SU-DHL-6 (cell line): ENCODE measurements around the gene RNU6-1.

Source experiments
- H2AFZ ChIP-seq: fragments of 200-600 bp; sonication (generic); 2 replicates; pipeline ENCODE4 v1.6.1; 2014; ENCODE audit warnings: low read depth, mild to moderate bottlenecking, moderate library complexity, mixed read lengths, antibody characterized with exemption, low read length; ENCODE audit not compliant: severe bottlenecking
- H3F3A ChIP-seq: fragments of 200-600 bp; shearing (Covaris generic); 2 replicates; pipeline ENCODE4 v1.6.0; 2016; ENCODE audit warnings: antibody characterized with exemption, mild to moderate bottlenecking; ENCODE audit not compliant: insufficient read depth
- H3K27ac ChIP-seq: fragments of 200-600 bp; sonication (generic); 2 replicates; pipeline ENCODE4 v1.5.1; 2016; ENCODE audit warnings: low read depth, mild to moderate bottlenecking, low read length, moderate library complexity, mixed read lengths
- H3K27me3 ChIP-seq: fragments of 200-600 bp; sonication (generic), shearing (Covaris generic); 2 replicates; pipeline ENCODE4 v1.6.0; 2014; ENCODE audit warnings: mild to moderate bottlenecking, low read length
- H3K36me3 ChIP-seq: fragments of 200-600 bp; sonication (generic); 2 replicates; pipeline ENCODE4 v1.6.1; 2014; ENCODE audit warnings: mild to moderate bottlenecking, low read length, mixed read lengths
- H3K4me2 ChIP-seq: fragments of 300-600, 200-600 bp; shearing (Covaris generic), sonication (generic); 2 replicates; pipeline ENCODE4 v1.6.0; 2014; ENCODE audit warnings: low read length, low read depth, mild to moderate bottlenecking; ENCODE audit not compliant: poor library complexity, severe bottlenecking
- H3K4me3 ChIP-seq: fragments of 200-600 bp; sonication (generic); 2 replicates; pipeline ENCODE4 v1.5.1; 2014; ENCODE audit warnings: antibody characterized with exemption, low read length, mild to moderate bottlenecking, mixed read lengths; ENCODE audit not compliant: insufficient read depth, poor library complexity, severe bottlenecking
- H3K79me2 ChIP-seq: fragments of 200-600 bp; sonication (generic); 2 replicates; pipeline ENCODE4 v1.6.1; 2014; ENCODE audit warnings: mild to moderate bottlenecking, low read length, moderate library complexity; ENCODE audit not compliant: insufficient read depth
- H3K9ac ChIP-seq: fragments of 200-600 bp; sonication (generic); 2 replicates; pipeline ENCODE4 v1.7.0; 2014; ENCODE audit warnings: mild to moderate bottlenecking, low read length
- H3K9me2 ChIP-seq: fragments of 200-600 bp; sonication (generic); replicated peaks from 2 replicates; pipeline ENCODE4 v1.6.1; 2014; ENCODE audit warnings: low read length; ENCODE audit not compliant: insufficient read depth
- H3K9me3 ChIP-seq: fragments of 200-600 bp; sonication (generic); 2 replicates; pipeline ENCODE4 v1.6.1; 2014; ENCODE audit warnings: low read length, mixed read lengths; ENCODE audit not compliant: insufficient read depth
- H4K20me1 ChIP-seq: fragments of 200-600 bp; sonication (generic); 2 replicates; pipeline ENCODE4 v1.6.1; 2014; ENCODE audit warnings: low read depth, mild to moderate bottlenecking, antibody characterized with exemption, low read length, moderate library complexity, mixed read lengths
- EZH2phosphoT487 ChIP-seq: fragments of 200-600 bp; sonication (generic), shearing (Covaris generic); conservative IDR thresholded peaks from 2 replicates; pipeline ENCODE4 v1.6.1; 2018; ENCODE audit warnings: mild to moderate bottlenecking, antibody characterized with exemption, low read length, moderate library complexity, mixed read lengths
- TF ChIP-seq, protein P1 (sequence below): fragments of 200-600 bp; sonication (generic); IDR thresholded peaks from one replicate; pipeline ENCODE4 v1.5.1; 2017; ENCODE audit warnings: antibody characterized with exemption, mild to moderate bottlenecking, low read length, moderate library complexity; ENCODE audit not compliant: insufficient read depth, poor library complexity, severe bottlenecking

Gene RNU6-1

DNA sequence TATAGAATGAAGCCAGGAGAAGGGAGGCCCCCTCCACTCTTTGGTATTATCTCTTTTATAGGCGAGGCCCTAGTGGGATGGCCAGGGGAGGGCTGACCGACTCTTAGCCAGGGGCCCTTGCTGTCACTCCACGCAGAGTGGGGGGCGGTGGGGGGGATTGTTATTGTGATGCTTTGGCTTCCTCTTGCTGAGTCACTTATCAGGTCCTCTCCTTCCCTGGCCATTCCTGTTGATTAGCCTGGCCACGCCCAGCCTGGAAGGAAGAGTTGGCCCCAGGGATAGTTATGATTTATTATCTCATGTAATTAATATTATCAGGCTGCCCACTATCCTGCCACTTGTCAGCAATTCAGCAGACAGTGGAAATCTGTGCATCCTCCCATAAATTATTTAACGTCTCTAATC lies 40.0 kb downstream of the RNU6-1 start:
- Histone ChIP-seq H3K4me2 (no peak overlapping the region), H3K9me3 (0 out of 2 replicates have a peak, but pooled peaks cover 7% of the 10 kb centered on the region), H3K79me2 (no peaks in the 10 kb centered on the region), H3F3A (no peaks in the 10 kb centered on the region), H3K27ac (no peak overlapping the region), H2AFZ (no peak overlapping the region), H3K4me3 (no peak overlapping the region), H3K9me2 (no peaks in the 10 kb centered on the region), H3K27me3 (no peaks in the 10 kb centered on the region), H3K36me3 (peaks cover 7% of the 10 kb centered on the region; the same call in 1 of the 2 replicates), H3K9ac (no peak overlapping the region), H4K20me1 (no peaks in the 10 kb centered on the region)
- TF ChIP-seq EZH2phosphoT487 = no peak
- TF ChIP-seq, protein P1, sequence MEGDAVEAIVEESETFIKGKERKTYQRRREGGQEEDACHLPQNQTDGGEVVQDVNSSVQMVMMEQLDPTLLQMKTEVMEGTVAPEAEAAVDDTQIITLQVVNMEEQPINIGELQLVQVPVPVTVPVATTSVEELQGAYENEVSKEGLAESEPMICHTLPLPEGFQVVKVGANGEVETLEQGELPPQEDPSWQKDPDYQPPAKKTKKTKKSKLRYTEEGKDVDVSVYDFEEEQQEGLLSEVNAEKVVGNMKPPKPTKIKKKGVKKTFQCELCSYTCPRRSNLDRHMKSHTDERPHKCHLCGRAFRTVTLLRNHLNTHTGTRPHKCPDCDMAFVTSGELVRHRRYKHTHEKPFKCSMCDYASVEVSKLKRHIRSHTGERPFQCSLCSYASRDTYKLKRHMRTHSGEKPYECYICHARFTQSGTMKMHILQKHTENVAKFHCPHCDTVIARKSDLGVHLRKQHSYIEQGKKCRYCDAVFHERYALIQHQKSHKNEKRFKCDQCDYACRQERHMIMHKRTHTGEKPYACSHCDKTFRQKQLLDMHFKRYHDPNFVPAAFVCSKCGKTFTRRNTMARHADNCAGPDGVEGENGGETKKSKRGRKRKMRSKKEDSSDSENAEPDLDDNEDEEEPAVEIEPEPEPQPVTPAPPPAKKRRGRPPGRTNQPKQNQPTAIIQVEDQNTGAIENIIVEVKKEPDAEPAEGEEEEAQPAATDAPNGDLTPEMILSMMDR = no peak

- Histone ChIP-seq H3K9me2 (no peaks in the 10 kb centered on the region), H3K27ac (no peak overlapping the region), H3F3A (no peaks in the 10 kb centered on the region), H3K36me3 (peaks cover 7% of the 10 kb centered on the region; the same call in 1 of the 2 replicates), H3K9ac (no peak overlapping the region), H4K20me1 (no peaks in the 10 kb centered on the region), H3K27me3 (no peaks in the 10 kb centered on the region), H3K79me2 (no peaks in the 10 kb centered on the region), H3K4me2 (no peak overlapping the region), H3K4me3 (no peak overlapping the region), H3K9me3 (0 out of 2 replicates have a peak, but pooled peaks cover 7% of the 10 kb centered on the region), H2AFZ (no peak overlapping the region)
- no peak for TF ChIP-seq EZH2phosphoT487
- TF ChIP-seq, protein P1 = no peak
Observed at GRCh38 chr15:67796196-67797127, 43.4 kb downstream of the RNU6-1 start.

- H3F3A ChIP-seq = no peaks in the 10 kb centered on the region
- H3K36me3 ChIP-seq = peaks cover 7% of the 10 kb centered on the region; the same call in 1 of the 2 replicates
- no peak overlapping the region for H3K4me3 ChIP-seq
- no peaks in the 10 kb centered on the region for H3K79me2 ChIP-seq
- H3K27me3 ChIP-seq = no peaks in the 10 kb centered on the region
- no peak overlapping the region for H3K4me2 ChIP-seq
- H3K9me2 ChIP-seq = no peaks in the 10 kb centered on the region
- no peaks in the 10 kb centered on the region for H4K20me1 ChIP-seq
- H2AFZ ChIP-seq = no peak overlapping the region
- no peak overlapping the region for H3K27ac ChIP-seq
- no peak overlapping the region for H3K9ac ChIP-seq
- 0 out of 2 replicates have a peak, but pooled peaks cover 7% of the 10 kb centered on the region for H3K9me3 ChIP-seq
- TF ChIP-seq, protein P1 = no peak
- no peak for TF ChIP-seq EZH2phosphoT487
Observed at GRCh38 chr15:67794832-67795574, 44.8 kb downstream of the RNU6-1 start.
